ENCODE measurements around the gene CRBN.

CRBN gene

DNA sequence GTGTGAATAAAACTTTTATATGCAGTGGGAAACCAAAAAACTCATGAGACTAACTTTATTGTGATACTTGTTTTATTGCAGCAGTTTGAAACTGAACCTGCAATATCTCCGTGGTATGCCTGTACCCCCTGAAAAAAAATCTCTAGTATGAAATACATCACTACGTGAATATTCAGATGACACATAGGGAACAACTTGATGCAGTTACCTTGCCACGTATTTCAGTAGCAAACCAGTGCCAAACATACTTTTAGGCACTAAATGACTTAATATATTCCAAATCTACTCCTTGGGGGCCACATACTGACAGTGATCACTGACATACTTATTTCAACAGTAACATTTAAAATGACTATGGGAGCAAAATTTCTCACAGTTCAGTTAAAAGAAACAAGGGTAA is 13.8 kb downstream of the CRBN start:
- no peak for FAIRE-seq

DNA sequence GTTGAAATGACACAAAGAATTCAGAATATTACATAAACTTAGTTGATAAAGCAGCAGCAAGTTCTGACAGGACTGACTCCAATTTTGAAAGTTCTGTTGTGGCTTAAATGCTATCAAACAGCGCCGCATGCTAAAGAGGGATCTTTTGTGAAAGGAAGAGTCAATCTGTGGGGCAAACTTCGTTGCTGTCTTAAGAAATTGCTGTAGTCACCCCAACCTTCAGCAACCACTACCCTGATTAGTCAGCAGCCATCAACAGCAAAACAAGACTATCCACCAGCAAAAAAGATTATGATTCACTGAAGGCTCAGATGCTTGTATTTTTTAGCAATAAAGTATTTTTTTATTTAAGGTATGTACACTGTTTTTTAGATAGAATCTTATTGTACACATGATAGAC is 14.2 kb downstream of the CRBN start:
- FAIRE-seq = no peak

- FAIRE-seq = no peak
Measured at GRCh38 chr3:3160826-3161225, 18.7 kb downstream of the CRBN start.

GRCh38 chr3:3157484-3157883 is 22.0 kb downstream of the CRBN start:
- no peak for FAIRE-seq

GRCh38 chr3:3154879-3155610 is 24.4 kb downstream of the CRBN start:
- no peak for FAIRE-seq

DNA sequence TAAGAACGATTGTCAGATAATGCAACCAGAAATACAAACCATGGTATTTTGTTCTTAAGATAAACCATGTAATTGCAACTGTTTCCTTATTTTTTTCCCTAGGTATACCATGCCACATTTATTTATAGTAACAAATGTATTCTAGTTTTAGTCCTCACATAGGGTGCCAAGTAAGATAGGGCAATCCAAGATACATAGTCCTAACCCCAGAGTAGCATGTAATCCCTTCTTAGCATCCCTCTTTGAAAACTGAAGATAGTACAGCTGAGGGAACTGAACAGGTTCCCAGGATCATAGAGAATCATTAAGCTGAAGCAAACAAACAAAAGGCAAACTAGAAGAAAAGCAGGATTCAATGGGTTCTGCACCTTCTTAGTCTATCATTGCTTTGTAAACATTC is 28.0 kb downstream of the CRBN start:
- FAIRE-seq = no peak

- no peak for FAIRE-seq
Measured at GRCh38 chr3:3149560-3149959, 29.9 kb downstream of the CRBN start.

- FAIRE-seq = no peak
Measured at GRCh38 chr3:3145831-3146230, 33.7 kb downstream of the CRBN start.

GRCh38 chr3:3141939-3142338 is 37.6 kb downstream of the CRBN start:
- no peak for FAIRE-seq

DNA sequence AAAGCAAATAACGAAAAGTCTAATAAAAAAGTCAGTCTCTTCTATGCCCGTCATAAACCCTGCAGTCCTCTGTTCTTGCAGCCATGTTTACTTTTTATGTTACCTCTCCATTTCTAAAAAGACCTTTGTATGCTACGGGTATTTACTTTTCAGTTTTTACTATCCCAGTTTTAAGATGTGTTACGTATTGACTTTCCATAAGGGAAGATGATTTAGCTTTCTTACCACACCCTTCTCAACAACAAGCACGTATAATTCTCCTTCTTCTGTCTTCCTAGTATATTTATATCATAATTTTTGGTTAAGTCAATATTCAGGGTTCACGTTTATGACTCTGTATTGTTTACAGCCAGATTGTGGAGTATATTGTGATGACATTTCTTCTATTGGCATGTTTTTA is 42.0 kb downstream of the CRBN start:
- FAIRE-seq = no peak

DNA sequence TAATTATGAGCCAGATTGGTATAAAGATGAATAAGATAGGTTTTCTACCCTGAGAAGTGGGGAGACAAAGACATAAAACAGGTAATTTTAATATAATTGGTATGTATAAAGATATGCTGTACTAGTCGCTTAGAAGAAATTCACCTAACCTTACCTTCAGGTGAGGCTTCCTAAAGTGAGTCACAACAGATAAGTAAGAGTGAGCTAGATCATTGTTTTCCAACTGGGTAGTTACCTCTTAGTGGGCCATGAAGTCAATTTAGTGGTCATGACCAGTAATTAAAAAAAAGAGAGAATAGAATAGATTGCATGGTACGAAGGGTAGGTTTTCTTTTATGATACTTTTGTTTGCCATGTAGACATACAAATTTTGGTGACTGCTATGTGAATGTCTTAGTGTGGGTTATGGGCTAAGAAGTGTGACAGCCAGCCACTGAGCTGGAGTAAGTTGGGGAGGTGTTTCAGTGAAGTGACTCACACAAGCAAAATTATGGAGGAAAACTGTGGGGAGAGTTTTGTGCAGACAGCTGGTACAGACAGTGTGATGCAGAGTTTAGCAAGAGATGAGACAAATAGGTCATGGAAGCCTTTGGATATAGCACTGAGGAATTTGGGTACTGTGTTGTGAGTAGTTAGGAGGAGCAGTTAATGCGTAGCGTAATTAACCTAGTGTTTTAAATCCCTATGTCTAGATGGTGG is 44.6 kb downstream of the CRBN start:
- no peak for FAIRE-seq

- no peak for FAIRE-seq
Measured at GRCh38 chr3:3133500-3133899, 46.0 kb downstream of the CRBN start.

DNA sequence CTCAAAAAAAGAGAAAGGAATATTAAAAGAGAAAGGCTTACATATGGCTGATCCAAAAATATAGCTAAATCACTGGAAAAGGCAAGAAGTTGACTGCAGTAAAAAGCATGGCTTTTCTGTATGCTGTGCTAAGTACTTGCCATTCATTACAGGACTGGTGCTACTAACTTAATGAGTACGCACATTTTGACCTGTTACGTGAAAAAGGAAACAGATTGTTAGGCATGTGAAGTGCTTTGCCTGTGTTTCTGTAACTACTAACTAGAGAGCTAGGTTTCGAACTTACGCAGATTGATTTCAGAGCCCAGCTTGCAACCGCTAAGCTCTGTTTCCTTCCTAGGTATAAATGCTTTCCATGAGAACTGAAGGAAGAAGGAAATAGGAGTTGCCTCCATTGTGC is 49.9 kb downstream of the CRBN start:
- FAIRE-seq = no peak

GRCh38 chr3:3127432-3128010 is 52.0 kb downstream of the CRBN start:
- FAIRE-seq = no peak

GRCh38 chr3:3126477-3127431 is 52.7 kb downstream of the CRBN start, which contains the start of gene TRNT1:
TRNT1 (plus strand) TSS chr3:3126940; CDS start chr3:3129041, 2,101 bp downstream.
- FAIRE-seq = no peak

GRCh38 chr3:3125977-3126376 is 53.5 kb downstream of the CRBN start:
- no peak for FAIRE-seq

- no peak for FAIRE-seq
Measured at GRCh38 chr3:3119393-3119851, 60.1 kb downstream of the CRBN start.

- no peak for FAIRE-seq
Measured at GRCh38 chr3:3117651-3118050, 61.8 kb downstream of the CRBN start.

- FAIRE-seq = no peak
Measured at GRCh38 chr3:3113042-3113709, 66.3 kb downstream of the CRBN start.

DNA sequence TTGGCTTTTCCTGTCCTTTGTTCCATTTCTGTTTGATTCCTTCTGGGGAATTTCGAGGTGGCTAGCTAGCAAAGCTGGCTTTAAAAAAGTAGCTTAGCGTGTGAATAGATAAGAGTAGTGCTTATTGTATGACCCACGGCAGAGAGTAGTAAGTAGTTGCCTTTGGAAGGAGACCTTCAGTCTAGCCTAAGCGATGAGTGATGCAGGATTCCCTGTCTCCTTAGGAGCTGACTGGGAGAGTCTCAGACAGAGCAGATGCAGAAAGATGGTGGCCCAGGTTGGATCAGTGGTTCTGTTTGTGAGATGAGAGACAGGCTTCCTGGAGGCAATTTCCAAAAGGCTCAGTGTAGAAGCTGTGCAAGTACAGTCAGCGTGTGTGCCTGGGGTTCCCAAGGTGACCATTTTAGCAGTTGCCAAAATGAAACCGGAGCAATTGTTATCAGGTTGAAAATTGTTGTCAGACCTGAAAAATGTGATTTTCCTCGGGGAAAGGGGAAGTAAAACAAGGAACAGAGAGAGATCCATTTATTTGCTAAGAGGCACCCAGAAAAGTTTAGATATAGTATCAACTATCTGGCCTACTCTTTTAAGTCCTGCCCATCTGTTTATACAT is 68.6 kb downstream of the CRBN start:
- FAIRE-seq = no peak

- no peak for FAIRE-seq
Measured at GRCh38 chr3:3110299-3110630, 69.2 kb downstream of the CRBN start, which contains the start of gene IL5RA. IL5RA (minus strand) TSS chr3:3110374; CDS start chr3:3104984, 5,390 bp downstream.

Data from TTC549 (cell line).